Measurements from ENCODE around the gene ANKRD34C. TPM values are rescaled to one million over a fixed set of nuclear protein-coding genes. Genes with fewer than 3 reads are reported as not detected.

Gene ANKRD34C
- not detected for total RNA-seq
- total RNA-seq (2013), result not detected

- H3K27ac ChIP-seq (ENCODE audit: low read length), result no peak within 1 kb of the TSS
- H3K27me3 Mint-ChIP-seq (ENCODE audit: low read depth in 2 of 2), result peaks cover 44 to 78% of the 10 kb centered on the region in 2 donors
- ATAC-seq (no peak), DNase-seq (no peak)
- TF ChIP-seq CTCF (IDR thresholded peaks at IDR 0.05), result no peak
- H3K4me1 Mint-ChIP-seq, result no peaks in the 10 kb centered on the region
- H3K27ac Mint-ChIP-seq, result no peak within 1 kb of the TSS
- H3K27me3 ChIP-seq (ENCODE audit: control insufficient read depth, insufficient read depth, low read length), result peaks cover 39% of the 10 kb centered on the region
- peaks cover 0 to 2% of the 10 kb centered on the region in 2 donors for H3K9me3 Mint-ChIP-seq
- H3K4me3 Mint-ChIP-seq, result no peak within 1 kb of the TSS
- intact Hi-C loops (cut with micrococcal nuclease), result no loop called here
- H3K4me3 ChIP-seq (ENCODE audit: low read length), result no peak within 1 kb of the TSS
- peaks cover 3% of the 10 kb centered on the region for H3K9me3 ChIP-seq (ENCODE audit: control insufficient read depth, insufficient read depth, low read length)
- H3K4me1 ChIP-seq (ENCODE audit: control insufficient read depth, insufficient read depth, low read length), result no peaks in the 10 kb centered on the region
- H3K36me3 ChIP-seq (ENCODE audit: control insufficient read depth, insufficient read depth, low read length), result no peaks in the 10 kb centered on the region
- WGBS (ENCODE audit: insufficient coverage), result 14% methylated on average over 56 of the region's 56 CpGs
- H3K36me3 Mint-ChIP-seq, result no peaks in the 10 kb centered on the region
Observed at GRCh38 chr15:79282371-79283251, at the start of gene ANKRD34C. Gene ANKRD34C, plus strand, starts transcription at chr15:79282722. Its CDS starts 10,563 bp downstream, at chr15:79293285.

GRCh38 chr15:79233236-79233635 is 49.3 kb upstream of the ANKRD34C start:
- Mint-ChIP-seq H3K27me3 (ENCODE audit: low read depth in 2 of 2) (peaks cover 9 to 40% of the 10 kb centered on the region in 2 donors), H3K4me3 (no peak overlapping the region), H3K9me3 (peaks cover 2 to 6% of the 10 kb centered on the region in 2 donors), H3K36me3 (peaks cover 8% of the 10 kb centered on the region), H3K27ac (no peak overlapping the region), H3K4me1 (no peaks in the 10 kb centered on the region)
- WGBS (ENCODE audit: insufficient coverage), result 77% methylated on average over 4 of the region's 6 CpGs
- H3K4me3 ChIP-seq (ENCODE audit: low read length), result no peak overlapping the region
- DNase-seq (no peak), ATAC-seq (peak in 1 of 3 donors; percentile 3)
- H3K27me3 ChIP-seq (ENCODE audit: control insufficient read depth, insufficient read depth, low read length), result no peaks in the 10 kb centered on the region
- no peaks in the 10 kb centered on the region for H3K4me1 ChIP-seq (ENCODE audit: control insufficient read depth, insufficient read depth, low read length)
- H3K36me3 ChIP-seq (ENCODE audit: control insufficient read depth, insufficient read depth, low read length), result no peaks in the 10 kb centered on the region
- no peak for TF ChIP-seq CTCF (IDR thresholded peaks at IDR 0.05)
- no peak overlapping the region for H3K27ac ChIP-seq (ENCODE audit: low read length)
- intact Hi-C loops (cut with micrococcal nuclease), result no loop called here
- H3K9me3 ChIP-seq (ENCODE audit: control insufficient read depth, insufficient read depth, low read length), result peaks cover 6% of the 10 kb centered on the region

- Histone ChIP-seq H3K4me3 (ENCODE audit: low read length) (no peak overlapping the region), H3K27me3 (ENCODE audit: control insufficient read depth, insufficient read depth, low read length) (peaks cover 2% of the 10 kb centered on the region), H3K27ac (ENCODE audit: low read length) (no peak overlapping the region), H3K9me3 (ENCODE audit: control insufficient read depth, insufficient read depth, low read length) (no peaks in the 10 kb centered on the region), H3K4me1 (ENCODE audit: control insufficient read depth, insufficient read depth, low read length) (no peaks in the 10 kb centered on the region), H3K36me3 (ENCODE audit: control insufficient read depth, insufficient read depth, low read length) (no peaks in the 10 kb centered on the region)
- no peak for TF ChIP-seq CTCF (IDR thresholded peaks at IDR 0.05)
- peaks cover 0 to 4% of the 10 kb centered on the region in 2 donors for H3K4me1 Mint-ChIP-seq
- H3K36me3 Mint-ChIP-seq, result no peaks in the 10 kb centered on the region
- H3K9me3 Mint-ChIP-seq, result no peaks in the 10 kb centered on the region
- H3K27ac Mint-ChIP-seq, result no peak overlapping the region
- 70% methylated on average over 3 of the region's 3 CpGs for WGBS (ENCODE audit: insufficient coverage)
- intact Hi-C loops (cut with micrococcal nuclease), result no loop called here
- DNase-seq (no peak), ATAC-seq (no peak)
- no peak overlapping the region for H3K4me3 Mint-ChIP-seq
- peaks cover 10 to 30% of the 10 kb centered on the region in 2 donors for H3K27me3 Mint-ChIP-seq (ENCODE audit: low read depth in 2 of 2)
Observed at GRCh38 chr15:79240036-79240435, 42.5 kb upstream of the ANKRD34C start.
